HAP-1 (cell line): ENCODE measurements around the gene IL1RAPL1.
A peak's percentile ranks its signal among the peaks of the same experiment; 100 is the strongest.

Experiments used
- DNase-seq, 2 experiments: peaks; one replicate each; pipeline ENCODE4 v3.0.0-alpha.2; 2016 to 2020; ENCODE audit warnings: low spot score in 2 of 2
- H3K27me3 ChIP-seq: fragments of 250-450 bp; sonication (Bioruptor Pico); 2 replicates; pipeline ENCODE4 v1.5.1; 2020; ENCODE audit warnings: low read depth, mild to moderate bottlenecking, moderate library complexity
- H3K36me3 ChIP-seq: fragments of 250-450 bp; sonication (Bioruptor Pico); replicated peaks from 2 replicates; pipeline ENCODE4 v1.5.1; 2020; ENCODE audit warnings: mild to moderate bottlenecking
- H3K4me1 ChIP-seq: fragments of 250-450 bp; sonication (Bioruptor Pico); 2 replicates; pipeline ENCODE4 v1.5.1; 2020; ENCODE audit warnings: mild to moderate bottlenecking
- H3K4me3 ChIP-seq: fragments of 250-450 bp; sonication (Bioruptor Pico); 2 replicates; pipeline ENCODE4 v1.5.1; 2020; ENCODE audit warnings: mild to moderate bottlenecking, moderate library complexity
- H3K9me3 ChIP-seq: fragments of 250-450 bp; sonication (Bioruptor Pico); 2 replicates; pipeline ENCODE4 v1.5.1; 2020; ENCODE audit warnings: mild to moderate bottlenecking, moderate library complexity
- in situ Hi-C: fragments of 300-500 bp; cut with MboI; formaldehyde crosslinking; loops from 3 replicates; pipeline ENCODE4 v1.14.3; 2020; ENCODE audit warnings: low sequenced_read_pairs, inconsistent platforms, mixed read lengths

The IL1RAPL1 gene

DNA sequence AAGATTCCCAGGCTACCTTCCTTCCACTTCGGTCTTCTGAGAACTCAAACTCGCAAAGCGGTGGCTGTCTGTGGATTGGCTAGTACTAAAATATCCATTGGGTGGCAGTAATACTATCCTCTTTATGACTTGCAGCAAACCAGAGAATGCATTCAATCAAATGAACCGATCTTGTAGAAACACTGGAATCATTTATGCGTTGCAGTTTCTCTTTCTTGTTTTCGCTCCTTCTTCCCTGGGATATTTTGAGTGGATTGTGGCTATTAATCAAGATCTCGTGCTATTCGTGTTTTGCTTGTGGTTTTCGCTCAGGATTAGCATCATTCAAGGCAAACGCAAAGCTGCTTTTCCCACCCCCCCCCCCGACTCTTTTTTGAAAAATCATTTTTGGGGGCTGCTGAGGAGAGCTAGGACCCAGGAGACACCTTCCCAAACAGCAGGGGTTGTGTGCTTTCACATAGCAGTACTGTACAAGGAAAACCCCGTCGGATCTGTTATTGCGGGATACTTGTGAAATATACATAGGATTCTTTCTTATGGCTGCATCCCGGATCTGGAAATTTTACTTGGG, at the start of gene IL1RAPL1:
IL1RAPL1 (plus strand) TSS at position 466 of the 571 bp plus-strand sequence.
- in situ Hi-C loops: no loop called here
- Histone ChIP-seq H3K36me3 (no peaks in the 10 kb centered on the region), H3K4me1 (peaks cover 22% of the 10 kb centered on the region), H3K9me3 (no peaks in the 10 kb centered on the region), H3K27me3 (no peaks in the 10 kb centered on the region), H3K4me3 (peak within 1 kb of the TSS; percentile 44)
- peak; percentile 64 to 84 for DNase-seq

DNA sequence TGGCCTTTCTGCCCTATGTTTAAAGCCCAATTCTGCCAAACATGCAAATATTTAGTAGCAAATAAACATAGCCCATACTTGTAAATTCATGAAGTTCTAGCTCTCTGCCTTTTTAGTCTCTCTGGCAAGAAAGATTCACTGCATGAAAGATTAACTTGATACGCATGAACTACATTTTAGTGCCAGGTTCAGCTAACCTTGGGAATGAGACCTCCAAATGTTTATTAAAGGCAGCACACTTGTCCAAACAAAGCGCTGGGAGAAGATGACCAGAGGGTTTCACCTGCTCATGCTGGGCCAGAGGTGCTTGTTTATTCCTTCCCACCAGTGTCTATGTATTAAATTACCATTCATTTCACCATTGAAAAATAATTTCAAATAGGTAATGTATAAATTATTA, 44.5 kb upstream of the IL1RAPL1 start:
- no peak overlapping the region for H3K4me3 ChIP-seq
- H3K4me1 ChIP-seq: peaks cover 3% of the 10 kb centered on the region; the same call in 1 of the 2 replicates
- no peaks in the 10 kb centered on the region for H3K9me3 ChIP-seq
- DNase-seq: no peak
- H3K36me3 ChIP-seq: no peaks in the 10 kb centered on the region
- no peaks in the 10 kb centered on the region for H3K27me3 ChIP-seq
- in situ Hi-C loops: no loop called here

DNA sequence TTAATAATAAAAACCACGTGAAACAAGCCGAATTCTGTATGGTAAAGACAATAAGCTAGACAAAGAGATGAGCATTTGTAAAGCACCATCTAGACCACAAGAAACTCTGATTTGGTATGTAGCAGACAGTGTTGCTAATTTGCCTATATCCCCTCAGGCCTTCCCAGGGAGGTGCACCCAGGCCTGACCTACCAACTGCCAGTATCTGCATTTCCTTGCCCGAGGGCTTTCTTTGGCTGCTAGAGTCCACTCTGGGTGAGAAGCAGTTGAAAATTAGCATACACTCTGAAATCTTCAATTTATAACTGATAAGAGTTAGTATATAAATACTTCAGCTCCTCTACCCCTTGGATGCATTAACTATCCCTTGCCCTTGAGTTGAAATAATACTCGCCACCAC, 37.4 kb upstream of the IL1RAPL1 start:
- H3K36me3 ChIP-seq: no peaks in the 10 kb centered on the region
- in situ Hi-C loops: no loop called here
- H3K4me1 ChIP-seq: no peaks in the 10 kb centered on the region
- no peak overlapping the region for H3K4me3 ChIP-seq
- no peaks in the 10 kb centered on the region for H3K9me3 ChIP-seq
- no peaks in the 10 kb centered on the region for H3K27me3 ChIP-seq
- peak in 1 of 2 experiments; percentile 24 for DNase-seq

DNA sequence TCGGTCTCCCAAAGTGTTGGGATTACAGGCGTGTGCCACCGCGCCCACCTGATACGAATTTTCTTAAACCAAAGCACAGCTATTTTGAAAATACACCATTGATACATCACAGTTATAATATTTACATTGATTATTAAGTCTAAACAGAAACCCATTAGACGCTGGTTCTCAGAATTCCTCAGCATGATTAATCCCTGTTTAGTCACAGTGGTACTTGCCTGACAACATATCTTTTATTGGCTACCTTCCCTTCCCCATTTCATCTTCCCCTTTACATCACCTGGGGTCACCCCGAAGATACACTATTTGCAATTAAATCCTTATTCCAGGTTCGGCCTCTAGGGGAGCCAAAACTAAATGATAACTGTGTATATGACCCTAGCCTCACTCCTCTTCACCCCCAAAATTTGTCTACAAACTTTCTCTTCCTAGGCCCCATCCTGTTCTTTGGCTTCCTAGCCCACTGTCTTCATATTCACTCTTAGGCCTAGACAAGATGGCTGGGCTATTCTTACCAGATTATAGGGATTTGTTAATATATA, 36.8 kb upstream of the IL1RAPL1 start:
- H3K9me3 ChIP-seq: no peaks in the 10 kb centered on the region
- in situ Hi-C loops: no loop called here
- no peak overlapping the region for H3K4me3 ChIP-seq
- no peaks in the 10 kb centered on the region for H3K4me1 ChIP-seq
- no peaks in the 10 kb centered on the region for H3K27me3 ChIP-seq
- H3K36me3 ChIP-seq: no peaks in the 10 kb centered on the region
- no peak for DNase-seq

DNA sequence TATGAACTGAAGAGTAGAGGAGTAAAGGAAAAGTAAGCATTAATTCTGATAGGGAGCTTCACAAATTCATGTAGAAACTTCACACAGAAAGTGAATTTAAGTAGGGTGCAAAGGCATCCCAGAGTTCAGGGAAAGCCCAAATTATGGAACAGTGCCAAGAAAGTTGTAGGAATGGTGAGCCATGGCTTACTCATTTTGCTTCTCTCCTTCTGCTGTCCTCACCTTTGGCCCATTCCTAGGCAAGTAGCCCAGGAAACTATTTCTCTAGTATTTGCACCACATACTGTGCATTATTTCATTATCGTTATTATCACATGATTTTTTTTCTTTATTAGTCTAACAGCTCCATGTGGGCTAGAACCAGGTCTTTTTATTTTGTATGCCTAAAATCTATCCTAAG, 34.9 kb upstream of the IL1RAPL1 start:
- Histone ChIP-seq H3K4me1 (no peaks in the 10 kb centered on the region), H3K36me3 (no peaks in the 10 kb centered on the region), H3K9me3 (peaks cover 2% of the 10 kb centered on the region), H3K4me3 (no peak overlapping the region), H3K27me3 (no peaks in the 10 kb centered on the region)
- in situ Hi-C loops: no loop called here
- no peak for DNase-seq

DNA sequence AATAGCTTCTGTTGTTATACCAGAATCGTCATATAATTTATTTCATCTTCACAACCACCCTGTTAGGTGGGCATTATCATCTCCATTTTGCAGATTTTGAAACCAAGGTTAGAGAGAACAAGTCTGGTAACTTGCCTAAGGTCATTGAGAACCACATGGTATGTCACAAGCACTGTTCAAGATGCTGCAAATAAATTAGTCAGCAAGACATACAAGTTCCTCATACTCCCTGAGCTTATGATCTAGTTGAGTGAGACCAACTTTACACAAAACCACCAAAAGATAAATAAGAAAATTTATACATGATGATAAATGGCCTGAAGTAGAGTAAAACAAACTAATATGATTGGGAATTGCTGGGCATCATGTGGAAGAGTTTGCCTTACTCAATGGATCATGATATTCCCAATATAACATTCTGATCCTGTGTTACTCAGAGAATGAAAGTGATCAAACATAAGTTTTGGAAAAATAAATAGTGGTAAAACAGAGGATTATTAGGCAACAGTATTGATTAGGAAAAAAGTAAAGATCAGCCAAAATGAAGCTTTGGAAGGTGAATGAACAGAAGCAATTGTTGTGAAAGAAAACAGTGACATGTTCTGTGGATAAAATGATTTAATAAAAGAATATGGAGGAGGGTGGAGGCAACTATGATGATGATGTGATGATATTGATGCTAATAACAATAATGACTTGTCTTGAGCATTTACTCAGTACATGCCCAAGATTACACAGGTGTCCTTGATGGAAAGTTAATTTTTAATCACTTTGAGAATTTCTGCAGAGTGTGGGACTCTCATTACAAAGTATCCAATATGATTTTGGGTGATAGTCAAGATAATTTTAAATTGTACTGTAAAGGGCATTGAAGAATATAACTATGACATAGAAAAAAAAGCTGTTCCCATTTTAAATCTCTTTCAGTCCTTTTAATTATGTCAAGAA, 34.1 kb upstream of the IL1RAPL1 start:
- H3K4me1 ChIP-seq: no peaks in the 10 kb centered on the region
- no peaks in the 10 kb centered on the region for H3K27me3 ChIP-seq
- H3K4me3 ChIP-seq: no peak overlapping the region
- H3K36me3 ChIP-seq: no peaks in the 10 kb centered on the region
- DNase-seq: no peak
- peaks cover 7% of the 10 kb centered on the region for H3K9me3 ChIP-seq
- in situ Hi-C loops: no loop called here

DNA sequence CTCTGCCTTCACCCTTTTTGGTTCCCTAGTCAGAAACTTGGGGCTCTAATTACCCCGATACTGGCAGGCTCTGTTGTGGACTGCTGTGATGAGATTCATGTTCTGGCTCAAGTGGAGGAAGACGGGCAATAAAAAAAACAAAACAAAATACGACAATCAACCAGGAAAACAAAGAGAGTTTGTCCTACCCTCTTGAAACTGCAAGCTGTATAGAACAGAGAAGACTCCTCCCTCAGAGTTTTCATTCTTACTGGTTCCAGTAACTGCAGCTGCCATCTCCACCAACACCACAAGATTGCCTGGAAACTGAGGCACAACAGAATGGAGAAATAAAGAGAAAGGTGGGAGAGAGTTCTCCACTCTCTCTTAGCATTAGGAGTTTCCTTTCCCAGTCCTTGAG, 11.1 kb upstream of the IL1RAPL1 start:
- in situ Hi-C loops: no loop called here
- Histone ChIP-seq H3K36me3 (no peaks in the 10 kb centered on the region), H3K4me3 (no peak overlapping the region), H3K4me1 (no peaks in the 10 kb centered on the region), H3K27me3 (no peaks in the 10 kb centered on the region), H3K9me3 (no peaks in the 10 kb centered on the region)
- no peak for DNase-seq

DNA sequence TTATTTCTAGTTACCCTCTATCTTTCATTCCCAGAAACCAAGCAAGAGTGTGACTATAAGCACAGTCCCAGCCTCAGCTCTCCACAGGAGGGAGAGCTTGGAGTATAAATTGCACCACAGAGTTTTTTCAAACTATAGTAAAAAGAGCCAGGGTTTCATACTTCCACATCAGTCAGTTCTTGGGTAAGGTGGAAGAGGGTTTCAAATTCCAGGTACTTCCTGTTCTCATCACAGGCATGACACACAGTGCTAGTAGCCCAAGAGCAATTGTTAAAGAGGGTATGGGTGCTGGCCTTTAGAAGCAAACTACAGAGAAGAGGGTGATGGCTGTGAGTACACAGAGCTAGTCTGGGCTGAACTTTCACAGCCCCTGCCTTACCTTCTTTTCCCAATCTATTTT, 5.7 kb upstream of the IL1RAPL1 start:
- in situ Hi-C loops: no loop called here
- Histone ChIP-seq H3K9me3 (no peaks in the 10 kb centered on the region), H3K4me1 (peaks cover 3% of the 10 kb centered on the region; the same call in 1 of the 2 replicates), H3K4me3 (no peak overlapping the region), H3K36me3 (no peaks in the 10 kb centered on the region), H3K27me3 (no peaks in the 10 kb centered on the region)
- DNase-seq: no peak

DNA sequence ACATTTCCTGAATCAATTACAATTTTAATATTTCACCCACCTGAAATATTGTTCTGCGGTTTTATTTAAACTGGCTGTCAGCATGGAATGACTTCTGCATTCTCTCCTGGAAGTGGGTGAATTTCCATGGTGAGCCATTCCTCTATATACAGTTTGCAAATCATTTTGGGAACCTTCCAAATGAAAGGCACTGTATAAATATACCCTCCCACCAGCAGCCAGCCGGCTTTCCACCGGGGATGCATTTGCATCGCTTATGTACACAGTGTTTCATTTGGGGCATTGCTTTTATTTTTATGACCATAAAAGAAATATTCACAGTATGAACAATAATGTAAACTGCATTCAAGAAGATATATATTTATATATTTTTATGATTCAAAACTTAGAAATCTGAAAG, 4.7 kb upstream of the IL1RAPL1 start:
- DNase-seq: no peak
- in situ Hi-C loops: no loop called here
- Histone ChIP-seq H3K4me3 (no peak overlapping the region), H3K36me3 (no peaks in the 10 kb centered on the region), H3K27me3 (no peaks in the 10 kb centered on the region), H3K9me3 (no peaks in the 10 kb centered on the region), H3K4me1 (peaks cover 3% of the 10 kb centered on the region; the same call in 1 of the 2 replicates)

DNA sequence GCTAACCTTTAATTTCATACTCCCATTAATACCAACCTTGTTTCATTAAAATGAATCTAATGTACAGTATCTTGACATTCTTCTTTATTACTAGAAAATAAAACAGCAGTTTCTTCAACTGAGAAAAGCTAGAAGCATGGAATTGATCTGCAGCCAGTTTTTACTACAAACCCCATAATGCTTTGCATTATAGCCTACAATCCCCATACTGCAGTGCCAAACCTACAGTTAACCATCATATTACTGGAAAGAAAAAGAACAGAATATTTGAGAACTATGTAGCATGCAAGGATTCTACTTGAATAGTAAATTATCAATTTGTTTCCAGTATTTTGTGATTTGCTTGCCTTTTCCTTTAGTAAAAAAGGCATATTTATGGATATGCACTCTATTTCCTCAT, 3.2 kb upstream of the IL1RAPL1 start:
- Histone ChIP-seq H3K36me3 (no peaks in the 10 kb centered on the region), H3K4me1 (peaks cover 8% of the 10 kb centered on the region), H3K4me3 (no peak overlapping the region), H3K27me3 (no peaks in the 10 kb centered on the region), H3K9me3 (no peaks in the 10 kb centered on the region)
- DNase-seq: no peak
- in situ Hi-C loops: no loop called here

DNA sequence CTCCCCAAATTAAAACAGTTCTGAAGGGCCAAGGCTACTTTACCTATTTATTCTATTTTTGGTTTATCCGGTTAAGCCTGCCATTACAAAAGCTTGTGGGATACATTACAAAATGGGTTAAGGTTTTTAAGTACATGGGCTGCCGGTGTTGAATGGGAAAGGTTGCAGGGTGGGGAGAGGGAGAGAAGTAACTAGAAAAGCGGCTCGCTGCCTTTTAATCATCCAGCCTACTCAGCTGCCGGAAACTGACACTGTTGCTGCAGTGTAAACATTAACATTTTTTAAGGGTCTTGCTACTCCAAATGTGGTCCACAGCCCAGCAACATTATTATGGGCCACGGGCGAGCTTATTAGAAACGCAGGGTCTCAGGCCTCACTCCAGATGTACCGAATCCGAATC, 1.5 kb upstream of the IL1RAPL1 start:
- H3K4me3 ChIP-seq: peak overlapping the region; percentile 44
- H3K4me1 ChIP-seq: peaks cover 17% of the 10 kb centered on the region
- in situ Hi-C loops: no loop called here
- no peak for DNase-seq
- H3K27me3 ChIP-seq: no peaks in the 10 kb centered on the region
- H3K9me3 ChIP-seq: no peaks in the 10 kb centered on the region
- H3K36me3 ChIP-seq: no peaks in the 10 kb centered on the region

DNA sequence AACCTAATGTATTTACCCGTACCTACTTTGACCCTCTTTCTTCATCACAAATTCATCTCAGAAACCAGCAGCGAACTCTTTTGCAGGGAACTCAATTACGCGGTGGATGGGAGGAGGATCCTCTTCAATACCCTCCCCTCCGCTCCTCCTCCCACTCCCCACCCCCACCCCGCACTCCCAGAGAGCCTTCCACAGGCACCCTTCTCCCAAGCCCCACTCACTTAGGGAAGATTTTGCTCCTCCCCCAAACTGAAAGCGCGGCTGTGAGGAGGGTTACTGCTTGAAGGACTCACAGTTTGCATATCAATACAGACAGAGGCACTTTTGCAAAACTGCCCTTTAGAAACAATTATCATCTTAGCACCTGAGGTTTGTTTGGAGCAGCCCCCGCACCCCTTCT, 960 bp upstream of the IL1RAPL1 start:
- DNase-seq: peak; percentile 88 to 91
- Histone ChIP-seq H3K9me3 (no peaks in the 10 kb centered on the region), H3K4me3 (peak overlapping the region; percentile 44), H3K4me1 (peaks cover 18% of the 10 kb centered on the region), H3K27me3 (no peaks in the 10 kb centered on the region), H3K36me3 (no peaks in the 10 kb centered on the region)
- in situ Hi-C loops: no loop called here

DNA sequence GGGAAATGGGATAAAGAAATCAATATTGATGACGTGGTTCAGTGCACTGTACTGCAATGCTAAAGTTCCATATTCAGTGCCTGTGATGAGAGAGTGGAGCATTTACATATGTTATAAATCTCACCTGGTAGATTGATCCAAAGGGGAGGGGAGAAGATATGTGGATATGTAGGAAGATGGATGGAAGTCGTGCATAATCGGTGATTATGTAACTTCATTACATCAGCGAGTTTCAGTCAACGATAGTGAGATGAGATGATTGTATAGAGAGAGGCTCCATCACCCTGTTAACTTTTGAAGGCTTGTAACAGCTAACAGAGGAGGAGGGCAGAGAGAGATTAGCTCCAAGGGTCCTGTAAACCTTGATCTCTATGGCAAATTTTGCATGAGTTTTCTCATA, 1.8 kb downstream of the IL1RAPL1 start:
- in situ Hi-C loops: no loop called here
- DNase-seq: no peak
- Histone ChIP-seq H3K9me3 (no peaks in the 10 kb centered on the region), H3K4me1 (peaks cover 24% of the 10 kb centered on the region), H3K36me3 (no peaks in the 10 kb centered on the region), H3K27me3 (no peaks in the 10 kb centered on the region), H3K4me3 (peak overlapping the region; percentile 44)

DNA sequence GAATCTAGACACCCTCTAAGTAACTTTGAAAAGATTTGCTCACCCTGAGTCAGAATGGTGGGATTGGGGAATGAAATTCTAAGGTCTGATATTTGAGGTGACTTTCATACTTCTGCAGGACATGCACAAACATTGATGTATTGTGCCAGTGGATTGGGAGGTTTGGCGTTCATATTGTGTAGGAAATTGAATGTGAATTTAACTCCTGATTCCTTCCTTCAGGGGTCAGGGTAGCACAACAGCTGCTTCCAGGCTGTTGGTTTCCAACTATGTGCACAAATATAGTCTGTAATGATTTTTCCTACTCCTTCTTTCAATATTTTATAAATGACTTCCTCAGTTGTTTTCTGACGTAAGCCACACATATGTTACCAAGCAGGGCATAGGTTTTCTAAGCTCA, 3.1 kb downstream of the IL1RAPL1 start:
- Histone ChIP-seq H3K36me3 (no peaks in the 10 kb centered on the region), H3K9me3 (no peaks in the 10 kb centered on the region), H3K4me3 (no peak overlapping the region), H3K4me1 (peaks cover 24% of the 10 kb centered on the region), H3K27me3 (no peaks in the 10 kb centered on the region)
- DNase-seq: peak; percentile 16 to 49
- in situ Hi-C loops: no loop called here
